H54 (cell line): ENCODE results near the gene NRF1.
"Not testable (repeated sequence)": the region's sequence is repeated elsewhere in the genome, so short reads cannot be mapped to it uniquely, and the experiment has no call there.

ENCODE experiments used
- DNase-seq: peaks from one replicate; pipeline ENCODE4 v3.0.0; 2011; ENCODE audit warnings: low spot score, mixed read lengths; ENCODE audit not compliant: insufficient read length
- FAIRE-seq: peaks from 3 replicates; lab custom pipeline; 2011; peaks lifted over from hg19 to GRCh38; lab: Jason Lieb, UNC
- POLR2A ChIP-seq: IDR thresholded peaks from 2 replicates; pipeline ENCODE4 v1.6.1; 2011; ENCODE audit warnings: low read depth, mild to moderate bottlenecking, low read length

NRF1 gene

GRCh38 chr7:129611246-129612111 is at the start of gene NRF1:
TSS of gene NRF1 (plus strand) at chr7:129611720. CDS start at chr7:129657352, 45,632 bp downstream.
- no peak for FAIRE-seq
- TF ChIP-seq POLR2A, result peak; percentile 93
- peak; percentile 78 for DNase-seq

GRCh38 chr7:129566323-129566722 is 45.2 kb upstream of the NRF1 start:
- DNase-seq, FAIRE-seq: not testable (repeated sequence)

- no peak for TF ChIP-seq POLR2A
- no peak for FAIRE-seq
- DNase-seq, result no peak
Observed at GRCh38 chr7:129567377-129567776, 44.1 kb upstream of the NRF1 start.

GRCh38 chr7:129568240-129568639 is 43.3 kb upstream of the NRF1 start:
- no peak for TF ChIP-seq POLR2A
- DNase-seq (no peak), FAIRE-seq (no peak)

GRCh38 chr7:129569326-129569725 is 42.2 kb upstream of the NRF1 start:
- no peak for FAIRE-seq
- no peak for TF ChIP-seq POLR2A
- DNase-seq, result no peak

GRCh38 chr7:129569811-129570215 is 41.7 kb upstream of the NRF1 start:
- FAIRE-seq, result peak; percentile 36
- peak; percentile 72 for DNase-seq
- TF ChIP-seq POLR2A, result no peak

GRCh38 chr7:129571201-129571600 is 40.3 kb upstream of the NRF1 start:
- no peak for FAIRE-seq
- TF ChIP-seq POLR2A, result no peak
- no peak for DNase-seq

- no peak for FAIRE-seq
- DNase-seq, result no peak
- no peak for TF ChIP-seq POLR2A
Observed at GRCh38 chr7:129572205-129572604, 39.3 kb upstream of the NRF1 start.

GRCh38 chr7:129574487-129574886 is 37.0 kb upstream of the NRF1 start:
- no peak for TF ChIP-seq POLR2A
- FAIRE-seq, result peak; percentile 6
- peak; percentile 43 for DNase-seq

GRCh38 chr7:129575699-129576098 is 35.8 kb upstream of the NRF1 start:
- FAIRE-seq (no peak), DNase-seq (no peak)
- no peak for TF ChIP-seq POLR2A

- no peak for TF ChIP-seq POLR2A
- FAIRE-seq (no peak), DNase-seq (no peak)
Observed at GRCh38 chr7:129576138-129576537, 35.4 kb upstream of the NRF1 start.

GRCh38 chr7:129578829-129579228 is 32.7 kb upstream of the NRF1 start:
- no peak for FAIRE-seq
- no peak for TF ChIP-seq POLR2A

GRCh38 chr7:129586179-129586578 is 25.3 kb upstream of the NRF1 start:
- FAIRE-seq, DNase-seq: not testable (repeated sequence)

More at GRCh38 chr7:129578829-129579228, 32.7 kb upstream of the NRF1 start:
- DNase-seq, result no peak

GRCh38 chr7:129588268-129588667 is 23.3 kb upstream of the NRF1 start:
- FAIRE-seq (no peak), DNase-seq (no peak)
- no peak for TF ChIP-seq POLR2A

- DNase-seq, result no peak
- no peak for TF ChIP-seq POLR2A
- no peak for FAIRE-seq
Observed at GRCh38 chr7:129591868-129592267, 19.7 kb upstream of the NRF1 start.

GRCh38 chr7:129596386-129596785 is 15.1 kb upstream of the NRF1 start:
- not testable (repeated sequence) for FAIRE-seq, DNase-seq
